HG03442 (cell line): ENCODE measurements around the gene MSMO1.
A peak's percentile ranks its signal among the peaks of the same experiment; 100 is the strongest.
"Not testable (repeated sequence)": the region's sequence is repeated elsewhere in the genome, so short reads cannot be mapped to it uniquely, and the experiment has no call there.

Experiments
- ATAC-seq: cut with Tn5 transposase; IDR thresholded peaks from one replicate; pipeline ENCODE4 v1.9.1; 2021; ENCODE audit warnings: mild to moderate bottlenecking, moderate library complexity; ENCODE audit not compliant: unreplicated experiment

The MSMO1 gene

DNA sequence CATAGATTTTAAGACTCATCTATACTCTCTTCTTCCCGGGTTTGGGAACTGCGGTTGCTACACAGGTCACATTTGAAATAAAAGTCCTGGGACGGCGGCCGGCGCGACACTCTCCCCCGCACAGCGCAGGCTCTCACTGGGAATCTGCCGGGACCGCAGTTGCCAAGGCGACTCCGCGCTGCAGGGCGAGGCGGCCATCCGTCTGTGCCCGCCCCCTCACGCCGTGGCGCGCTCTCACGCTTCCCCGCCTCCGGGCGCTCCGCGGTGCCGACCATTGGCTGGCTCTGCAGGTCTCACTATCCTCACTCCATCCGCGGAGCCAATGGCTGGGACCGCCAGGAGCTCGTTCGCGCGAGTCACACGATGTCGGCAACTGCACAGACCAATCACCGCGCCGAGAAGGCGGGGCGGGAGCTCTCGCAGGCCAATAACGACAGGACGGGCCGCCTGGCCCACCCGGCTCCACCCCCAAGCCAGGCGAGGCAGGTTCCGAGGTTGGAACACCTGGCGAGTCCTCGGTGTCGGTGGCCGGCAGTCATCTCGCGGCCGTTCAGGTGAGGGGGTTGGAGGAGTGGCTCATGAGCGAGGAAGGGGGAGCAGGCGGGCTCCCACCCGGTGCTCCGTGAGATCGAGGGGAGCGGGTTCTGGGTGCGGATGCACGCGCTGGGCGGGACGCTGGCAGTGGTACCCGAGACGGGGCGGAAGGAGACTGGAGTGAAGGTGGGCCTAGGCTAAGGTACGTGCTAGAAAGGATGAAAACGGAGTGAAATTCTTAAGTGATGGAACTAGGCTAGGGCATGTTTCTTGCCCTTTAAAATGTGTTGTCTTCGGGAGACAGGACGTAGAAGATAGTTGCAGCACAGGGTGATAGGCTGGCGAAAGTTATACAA, at the start of gene MSMO1:
Gene MSMO1 (plus strand): TSS at position 459 of the 890 bp plus-strand sequence. CDS start 5,702 bp downstream, outside the sequence.
- ATAC-seq = peak; percentile 96

DNA sequence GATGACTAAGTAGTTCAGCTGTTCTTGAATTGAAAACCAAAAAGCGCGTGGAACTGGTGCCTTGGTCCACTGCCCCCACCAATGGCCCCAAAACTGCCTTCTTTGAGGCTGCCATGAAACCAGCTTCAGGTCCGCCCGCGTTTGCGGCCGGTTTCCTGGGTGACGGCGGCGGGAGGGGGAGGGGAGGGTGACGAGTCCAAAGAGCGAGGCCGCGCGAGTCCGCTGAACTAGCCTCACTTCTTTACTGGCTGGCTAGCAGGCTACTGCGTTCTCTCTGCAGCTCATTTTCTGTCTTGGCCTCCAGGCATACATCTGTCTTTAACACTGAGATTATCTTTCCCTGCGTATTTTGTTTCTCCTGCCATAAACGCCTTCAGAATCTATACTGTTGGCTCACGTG, 47.9 kb upstream of the MSMO1 start:
- not testable (repeated sequence) for ATAC-seq

GRCh38 chr4:165284697-165285096, 42.8 kb upstream of the MSMO1 start:
- not testable (repeated sequence) for ATAC-seq

DNA sequence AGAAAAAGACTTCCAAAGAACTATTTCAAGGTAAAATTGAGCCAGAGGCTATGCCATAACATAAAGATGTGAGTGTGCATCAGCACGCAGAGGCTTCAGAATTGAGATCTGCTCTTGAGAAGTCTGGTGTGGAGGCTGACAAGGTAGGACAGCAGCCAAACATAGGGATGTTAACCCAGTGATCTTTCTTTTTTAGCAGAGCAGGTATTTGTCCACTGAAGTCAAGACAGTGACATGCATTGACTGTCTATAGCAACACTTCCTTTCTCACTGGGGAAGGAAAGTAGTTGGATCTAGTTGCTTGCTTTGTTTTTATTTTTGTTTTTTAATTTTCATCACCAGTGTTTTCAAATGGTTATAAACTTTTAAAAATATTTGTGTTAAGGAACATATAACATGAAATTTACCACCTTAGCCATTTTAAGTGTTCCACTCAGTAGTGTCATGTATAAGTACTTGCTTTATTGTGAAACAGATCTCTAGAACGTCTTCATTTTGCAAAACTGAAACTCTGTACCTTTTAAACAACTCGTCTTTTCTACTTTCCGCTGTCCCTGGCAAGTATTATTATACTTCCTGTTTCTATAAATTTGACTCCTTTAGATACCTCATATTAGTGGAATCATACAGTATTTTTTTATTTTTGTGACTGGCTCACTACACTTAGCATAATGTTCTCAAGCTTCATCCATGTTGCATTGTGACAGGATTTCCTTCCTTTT, 40.7 kb upstream of the MSMO1 start:
- peak; percentile 74 for ATAC-seq

GRCh38 chr4:165288226-165288625, 39.2 kb upstream of the MSMO1 start:
- ATAC-seq = no peak

GRCh38 chr4:165288639-165289422, 38.6 kb upstream of the MSMO1 start:
- no peak for ATAC-seq

GRCh38 chr4:165289423-165289785, 38.1 kb upstream of the MSMO1 start:
- no peak for ATAC-seq

DNA sequence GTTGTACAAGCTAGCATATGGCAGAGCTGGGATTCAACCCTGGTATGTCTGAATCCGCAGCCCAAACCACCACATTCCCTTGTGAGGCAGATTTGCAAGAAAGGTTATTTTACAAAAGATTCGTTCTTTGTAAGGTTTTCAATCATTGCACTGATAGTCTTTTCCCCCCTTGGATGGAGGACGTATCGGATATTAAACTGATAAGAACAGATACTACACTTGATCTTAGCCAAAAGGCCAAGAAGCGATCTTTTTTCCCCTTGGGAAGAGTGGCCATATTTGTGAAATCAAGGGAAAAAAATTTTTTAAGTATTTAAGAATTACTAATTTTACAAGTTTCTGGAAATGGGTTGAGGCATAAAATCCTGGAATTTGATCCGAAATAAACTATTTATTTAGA, 34.4 kb upstream of the MSMO1 start:
- ATAC-seq = no peak

DNA sequence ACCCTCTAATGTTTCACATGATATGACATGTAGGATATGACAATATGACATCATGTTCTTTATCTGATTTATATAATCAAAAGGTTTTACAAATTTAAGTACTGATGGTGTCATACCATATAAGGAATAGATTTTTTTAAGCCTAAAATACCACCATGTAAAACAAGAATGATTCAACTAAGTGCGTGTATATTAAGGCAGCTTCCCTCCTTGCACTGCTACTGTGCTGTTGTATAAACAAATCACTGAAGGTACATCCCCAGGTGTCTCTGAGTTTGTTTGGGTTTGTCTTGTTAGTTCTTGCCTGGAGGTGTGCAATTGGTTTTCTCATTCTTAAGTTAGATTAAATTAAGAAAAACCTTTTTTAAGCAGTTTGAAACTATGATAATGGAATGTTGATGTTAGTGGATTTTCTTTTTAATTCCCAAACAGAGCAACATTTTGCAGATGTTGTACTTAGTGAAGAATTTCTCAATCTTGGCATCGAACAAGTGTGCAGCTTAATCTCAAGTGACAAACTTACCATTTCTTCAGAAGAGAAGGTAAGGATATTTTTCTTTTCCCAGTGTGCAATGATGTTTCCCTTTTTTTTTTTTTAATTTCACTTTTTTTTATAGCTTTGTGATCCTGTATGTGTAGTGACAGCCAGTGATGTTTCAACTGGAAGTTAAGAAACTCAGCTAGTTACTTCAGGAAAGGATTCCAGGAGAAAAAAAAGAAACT, 33.4 kb upstream of the MSMO1 start:
- ATAC-seq = no peak

GRCh38 chr4:165294907-165295306, 32.6 kb upstream of the MSMO1 start:
- peak; percentile 93 for ATAC-seq

DNA sequence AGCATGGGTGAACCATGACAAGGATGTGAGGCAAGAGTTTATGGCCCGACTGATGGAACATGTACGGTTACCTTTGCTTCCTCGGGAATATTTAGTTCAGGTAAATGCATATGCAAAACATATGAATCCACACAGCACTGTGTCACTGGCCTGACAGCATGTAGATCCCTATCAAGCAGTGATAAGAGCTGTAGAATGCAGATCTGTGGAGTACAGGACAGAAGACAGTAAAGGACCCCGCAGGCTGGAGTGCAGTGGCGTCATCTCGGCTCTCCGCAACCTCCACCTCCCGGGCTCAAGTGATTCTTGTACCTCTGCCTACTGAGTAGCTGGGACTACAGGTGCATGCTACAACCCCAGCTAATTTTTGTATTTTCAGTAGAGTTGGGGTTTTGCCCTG, 29.8 kb upstream of the MSMO1 start:
- ATAC-seq = no peak

GRCh38 chr4:165299399-165300060, 27.9 kb upstream of the MSMO1 start:
- no peak for ATAC-seq

DNA sequence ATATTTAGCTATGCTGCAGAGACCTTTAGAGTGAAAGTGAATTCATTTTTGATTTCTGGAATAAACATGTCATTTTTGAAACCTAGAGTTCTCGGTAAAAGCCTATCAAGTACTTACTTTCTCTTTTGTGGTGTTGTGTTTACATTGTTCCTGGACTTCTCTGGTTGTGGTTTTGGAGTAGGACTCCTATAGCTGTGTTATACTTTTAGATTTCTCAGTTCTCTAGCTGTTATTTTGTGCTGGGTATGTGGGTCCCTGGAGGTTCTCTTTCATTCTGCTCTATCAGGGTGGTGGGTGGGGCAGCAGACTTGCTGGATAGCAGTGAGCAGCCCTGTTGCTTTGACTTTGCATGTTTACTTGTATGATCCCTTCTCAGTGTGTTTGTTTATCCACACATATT, 25.6 kb upstream of the MSMO1 start:
- ATAC-seq = peak; percentile 89

GRCh38 chr4:165302658-165303057, 24.8 kb upstream of the MSMO1 start:
- ATAC-seq = no peak

DNA sequence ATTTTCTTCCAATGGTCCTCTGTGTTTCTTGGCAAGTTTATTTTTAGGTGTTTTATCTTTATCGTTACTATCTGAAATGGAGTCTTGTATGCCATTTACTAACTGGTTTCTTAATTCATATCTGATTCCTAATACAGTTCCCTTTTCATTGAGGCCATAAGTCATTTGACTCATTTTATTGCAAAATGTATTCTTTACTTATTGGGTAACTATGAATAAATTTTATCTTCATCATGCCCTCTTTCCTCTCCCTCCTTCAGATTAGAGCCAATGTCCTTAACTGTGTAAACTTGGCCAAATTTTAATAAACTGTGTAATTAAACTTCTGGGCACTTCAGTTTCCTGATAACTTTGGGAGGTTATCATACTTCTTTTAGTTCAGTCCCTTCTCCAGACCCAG, 19.3 kb upstream of the MSMO1 start:
- ATAC-seq = no peak

DNA sequence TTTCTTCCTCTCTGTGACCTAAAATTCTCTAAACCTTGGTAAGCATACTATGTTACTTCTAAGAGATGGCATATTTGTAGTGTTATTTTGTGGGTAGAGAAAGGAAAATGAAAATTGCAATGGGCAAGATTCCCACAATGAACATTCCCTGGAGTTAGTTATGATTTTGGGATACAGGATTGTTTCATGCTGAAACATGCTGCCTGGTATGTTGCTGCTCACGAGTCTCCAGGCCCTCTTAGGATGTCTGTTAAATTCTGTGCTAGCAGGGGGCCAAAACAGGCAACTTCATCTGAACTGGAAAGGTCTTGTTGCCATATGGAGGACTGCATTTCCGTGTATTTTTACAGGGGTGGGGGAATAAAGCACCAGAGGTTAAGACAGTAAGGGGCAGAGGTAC, 18.9 kb upstream of the MSMO1 start:
- ATAC-seq = no peak

- no peak for ATAC-seq
Observed at GRCh38 chr4:165309456-165309855, 18.0 kb upstream of the MSMO1 start.

GRCh38 chr4:165312506-165312905, 15.0 kb upstream of the MSMO1 start:
- no peak for ATAC-seq

GRCh38 chr4:165319030-165319429, 8.4 kb upstream of the MSMO1 start:
- ATAC-seq = no peak

GRCh38 chr4:165319509-165319908, 8.0 kb upstream of the MSMO1 start:
- ATAC-seq = no peak
